ENCODE results near the gene PXK. TPM values are rescaled to one million over a fixed set of nuclear protein-coding genes. Genes with fewer than 3 reads are reported as not detected.
A peak's percentile ranks its signal among the peaks of the same experiment; 100 is the strongest.

The PXK gene
- total and polyA plus RNA-seq, 10 of the 15 experiments (the other 5 are each of a cell fraction or from before 2014, with no cell fraction given) = 8.4 to 38.0 (median 27.6) TPM

- H3K4me3 ChIP-seq = no peak overlapping the region
- DNase-seq (ENCODE audit: low read depth, low spot score) (peak; percentile 53), ATAC-seq (peak; percentile 52), FAIRE-seq (peak; percentile 98)
- peaks cover 2 to 12% of the 10 kb centered on the region in 2 experiments for H3K36me3 ChIP-seq (ENCODE audit: control insufficient read depth in 2 of 2, insufficient read depth in 2 of 2, low read length in 1 of 2)
- BruUV-seq (replicated peaks) = no TSS peak
- ChIA-PET RAD21 (ENCODE audit: unreplicated experiment) (interaction anchor here (1.2 to 1.6 kb wide), 3 partner anchors 9 to 124 kb away, joined by 3 to 6 read pairs (median 4); partner anchors contain the start of genes HTD2 and RPP14), SMC1A (ENCODE audit: uncharacterized antibody, unreplicated experiment) (interaction anchor here (0.7 to 3.4 kb wide), 10 partner anchors 9 to 1883 kb away, joined by 3 to 18 read pairs (median 4); no protein-coding TSS in a partner anchor), CTCF (interaction anchor here (0.6 to 3.3 kb wide), 14 partner anchors 11 to 1441 kb away, joined by 3 to 18 read pairs (median 4); partner anchors contain the start of genes HTD2, KCTD6, PXK and RPP14), POLR2A (interaction anchor here (1.0 to 1.5 kb wide), 5 partner anchors 9 to 113 kb away, joined by 3 to 7 read pairs (median 3); partner anchors contain the start of gene KCTD6)
- WGBS (ENCODE audit: insufficient coverage, insufficient replicate concordance, low lambda C conversion rate, missing lambda C conversion rate) = 0% methylated on average over 1 of the region's 1 CpG
- H3K79me2 ChIP-seq (ENCODE audit: control insufficient read depth, insufficient read depth, low read length) = peaks cover 6% of the 10 kb centered on the region
- H3K9me3 ChIP-seq (replicated peaks; ENCODE audit: control insufficient read depth, insufficient read depth, low read length) = no peaks in the 10 kb centered on the region
- H4K20me1 ChIP-seq (ENCODE audit: control insufficient read depth, insufficient read depth) = no peaks in the 10 kb centered on the region; the same call in 1 of the 2 replicates
- no peak overlapping the region for H2AFZ ChIP-seq (ENCODE audit: control insufficient read depth, low read depth, low read length)
- H3K4me2 ChIP-seq (ENCODE audit: control insufficient read depth, insufficient read depth) = no peak overlapping the region
- H3K27ac ChIP-seq (ENCODE audit: control insufficient read depth, insufficient read depth) = no peak overlapping the region
- intact Hi-C loops (cut with micrococcal nuclease; ENCODE audit: unreplicated experiment) = loop anchor here (5.0 kb wide), 1 partner anchor 103 kb away; no protein-coding TSS in a partner anchor
- peaks cover 14% of the 10 kb centered on the region for H3K4me1 ChIP-seq (ENCODE audit: control insufficient read depth, insufficient read depth, low read length)
- no peaks in the 10 kb centered on the region for H3K27me3 ChIP-seq (replicated peaks in 1 of 2; ENCODE audit: control insufficient read depth in 2 of 2, insufficient read depth in 2 of 2, low read length in 1 of 2)
- in situ Hi-C loops (cut with MboI) = no loop called here
- H3K9ac ChIP-seq (ENCODE audit: control insufficient read depth, insufficient read depth, low read length) = no peak overlapping the region
- no peak for TF ChIP-seq ATF2 (IDR thresholded peaks at IDR 0.05; ENCODE audit: low read length)
- TF ChIP-seq ZNF384 (IDR thresholded peaks at IDR 0.05; ENCODE audit: borderline replicate concordance, low read depth, low read length) = no peak
- TF ChIP-seq GABPA (IDR thresholded peaks at IDR 0.05; ENCODE audit: low read depth) = no peak
- no peak for TF ChIP-seq PRDM15 (CRISPR knock-in tag; IDR thresholded peaks at IDR 0.05)
- no peak for TF ChIP-seq KLF5 (IDR thresholded peaks at IDR 0.05; ENCODE audit: partially characterized antibody)
- peak; percentile 83 for TF ChIP-seq PAX5 (IDR thresholded peaks at IDR 0.05; ENCODE audit: borderline replicate concordance, low read depth, low read length)
- TF ChIP-seq NFIC (IDR thresholded peaks at IDR 0.05; ENCODE audit: low read depth, low read length) = peak; percentile 27; the same call in 1 of the 2 replicates
- no peak for TF ChIP-seq SREBF1 (IDR thresholded peaks at IDR 0.05; ENCODE audit: low read length)
- TF ChIP-seq SPI1 (IDR thresholded peaks at IDR 0.05; ENCODE audit: borderline replicate concordance, insufficient read depth, low read depth, low read length) = 0 out of 2 replicates have a peak, but pooled peaks have one; percentile 4
- peak; percentile 10; the same call in 1 of the 2 replicates for TF ChIP-seq TCF12 (IDR thresholded peaks at IDR 0.05; ENCODE audit: low read depth, low read length)
- TF ChIP-seq ZBTB11 (CRISPR knock-in tag; IDR thresholded peaks at IDR 0.05) = no peak
- TF ChIP-seq RUNX3 (IDR thresholded peaks at IDR 0.05; ENCODE audit: low read length) = peak; percentile 83
- no peak for TF ChIP-seq NR2C1 (IDR thresholded peaks at IDR 0.05)
Measured at GRCh38 chr3:58429657-58430056, 97.0 kb downstream of the PXK start.
